Muscle layer of duodenum (tissue), 2 donors: Measurements from ENCODE around the gene UGT2B11.
"Not testable (repeated sequence)": the region's sequence is repeated elsewhere in the genome, so short reads cannot be mapped to it uniquely, and the experiment has no call there.

Experiments used
- H3K27ac ChIP-seq: one replicate; pipeline ENCODE4 v1.7.0; 2013; ENCODE audit warnings: mild to moderate bottlenecking, low read length
- H3K27me3 ChIP-seq: one replicate; pipeline ENCODE4 v1.7.0; 2013; ENCODE audit warnings: low read depth, mild to moderate bottlenecking, control low read depth, low read length
- H3K36me3 ChIP-seq, 2 donors: one replicate each; pipeline ENCODE4 v1.7.0; 2013; ENCODE audit warnings: low read length in 2 of 2, control low read depth in 1 of 2, mild to moderate bottlenecking in 1 of 2; ENCODE audit not compliant: insufficient read depth in 2 of 2, control insufficient read depth in 1 of 2
- H3K4me1 ChIP-seq, 2 donors: one replicate each; pipeline ENCODE4 v1.7.0; 2013; ENCODE audit warnings: low read length in 2 of 2, mild to moderate bottlenecking in 2 of 2, control low read depth in 1 of 2, moderate library complexity in 1 of 2; ENCODE audit not compliant: insufficient read depth in 2 of 2, control insufficient read depth in 1 of 2
- H3K4me3 ChIP-seq, 2 donors: one replicate each; pipeline ENCODE4 v1.7.0; 2013; ENCODE audit warnings: low read length in 2 of 2, low read depth in 1 of 2, mild to moderate bottlenecking in 1 of 2
- H3K9me3 ChIP-seq, 2 donors: one replicate each; pipeline ENCODE4 v1.7.0; 2013; ENCODE audit warnings: low read length in 2 of 2, control low read depth in 1 of 2, mild to moderate bottlenecking in 1 of 2; ENCODE audit not compliant: control insufficient read depth in 1 of 2
- donor health status: healthy.

Gene UGT2B11

DNA sequence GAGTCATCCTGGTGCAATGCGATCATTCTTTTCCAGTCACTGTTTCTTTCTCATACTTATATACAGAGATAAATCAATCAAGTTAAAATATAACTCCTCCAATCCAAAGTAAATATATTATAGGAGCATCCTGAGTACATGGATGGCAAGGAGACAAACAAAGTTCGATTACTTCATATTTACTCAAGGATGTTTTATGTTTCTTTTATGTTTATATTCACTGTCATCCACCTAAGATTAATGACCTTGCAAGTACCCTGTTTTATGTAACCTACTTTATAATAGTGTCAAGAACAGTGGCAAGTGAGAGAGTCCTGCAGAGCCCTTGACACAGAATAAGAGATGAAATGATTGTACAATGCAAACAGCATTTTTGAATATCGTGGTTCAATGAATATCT is at the start of gene UGT2B11:
Gene UGT2B11, minus strand, starts transcription at position 33 of the 400 bp plus-strand sequence. Its CDS starts 26 bp downstream, at position 7.
- H3K4me1 ChIP-seq = no peaks in the 10 kb centered on the region
- no peak within 1 kb of the TSS for H3K27ac ChIP-seq
- H3K9me3 ChIP-seq = no peaks in the 10 kb centered on the region
- no peaks in the 10 kb centered on the region for H3K27me3 ChIP-seq
- H3K36me3 ChIP-seq = no peaks in the 10 kb centered on the region
- no peak within 1 kb of the TSS for H3K4me3 ChIP-seq

- not testable (repeated sequence) for H3K27me3 ChIP-seq, H3K4me1 ChIP-seq, H3K36me3 ChIP-seq, H3K9me3 ChIP-seq, H3K4me3 ChIP-seq, H3K27ac ChIP-seq
Observed at GRCh38 chr4:69253147-69253772, 38.7 kb upstream of the UGT2B11 start.

GRCh38 chr4:69250884-69251283 is 36.3 kb upstream of the UGT2B11 start:
- not testable (repeated sequence) for H3K4me1 ChIP-seq, H3K4me3 ChIP-seq, H3K9me3 ChIP-seq, H3K27ac ChIP-seq, H3K27me3 ChIP-seq, H3K36me3 ChIP-seq

DNA sequence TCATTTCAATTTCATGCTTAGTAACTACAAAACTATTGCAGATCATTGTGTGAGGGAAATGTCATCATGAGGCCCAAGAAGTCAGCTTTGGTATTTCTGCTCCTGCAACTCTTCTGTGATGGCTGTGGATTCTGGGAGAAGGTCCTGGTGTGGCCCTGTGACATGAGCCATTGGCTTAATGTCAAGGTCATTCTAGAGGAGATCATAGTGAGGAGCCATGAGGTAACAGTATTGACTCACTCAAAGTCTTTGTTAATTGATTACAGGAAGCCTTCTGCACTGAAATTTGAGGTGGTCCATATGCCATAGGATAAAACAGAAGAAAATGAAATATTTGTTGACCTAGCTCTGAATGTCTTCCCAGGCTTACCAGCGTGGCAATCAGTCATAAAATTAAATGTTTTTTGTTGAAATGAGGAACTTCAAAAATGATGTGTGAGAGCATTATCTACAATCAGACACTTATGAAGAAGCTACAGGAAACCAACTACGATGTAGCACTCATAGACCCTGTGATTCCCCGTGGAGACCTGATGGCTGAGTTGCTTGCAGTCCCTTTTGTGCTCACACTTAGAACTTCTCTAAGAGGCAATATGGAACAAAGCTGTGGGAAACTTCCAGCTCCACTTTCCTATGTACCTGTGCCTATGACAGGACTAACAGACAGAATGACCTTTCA is 28.2 kb upstream of the UGT2B11 start:
- H3K27ac ChIP-seq, H3K4me1 ChIP-seq, H3K9me3 ChIP-seq, H3K27me3 ChIP-seq, H3K4me3 ChIP-seq, H3K36me3 ChIP-seq: not testable (repeated sequence)

DNA sequence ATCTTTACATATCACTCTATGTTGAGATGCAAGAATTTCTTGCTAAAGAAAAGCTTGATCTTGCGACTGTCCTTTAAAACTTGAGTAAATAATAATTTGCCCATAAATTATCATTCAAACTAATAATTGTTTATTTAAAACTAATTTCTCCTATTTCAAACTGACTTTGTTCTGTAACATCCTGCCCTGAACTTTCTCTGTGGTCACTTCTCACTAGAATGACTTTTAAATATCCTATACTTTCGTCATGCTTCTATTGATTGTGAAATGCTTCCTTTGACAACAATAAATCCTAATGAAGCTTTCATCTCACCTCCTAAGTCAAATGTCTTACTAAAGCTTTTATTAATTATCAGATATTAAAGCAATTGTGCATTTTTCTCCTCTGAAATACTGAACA is 27.2 kb upstream of the UGT2B11 start:
- not testable (repeated sequence) for H3K27me3 ChIP-seq, H3K4me1 ChIP-seq, H3K36me3 ChIP-seq, H3K27ac ChIP-seq, H3K9me3 ChIP-seq, H3K4me3 ChIP-seq

GRCh38 chr4:69240787-69241186 is 26.2 kb upstream of the UGT2B11 start:
- H3K36me3 ChIP-seq, H3K4me1 ChIP-seq, H3K27ac ChIP-seq: not testable (repeated sequence)

DNA sequence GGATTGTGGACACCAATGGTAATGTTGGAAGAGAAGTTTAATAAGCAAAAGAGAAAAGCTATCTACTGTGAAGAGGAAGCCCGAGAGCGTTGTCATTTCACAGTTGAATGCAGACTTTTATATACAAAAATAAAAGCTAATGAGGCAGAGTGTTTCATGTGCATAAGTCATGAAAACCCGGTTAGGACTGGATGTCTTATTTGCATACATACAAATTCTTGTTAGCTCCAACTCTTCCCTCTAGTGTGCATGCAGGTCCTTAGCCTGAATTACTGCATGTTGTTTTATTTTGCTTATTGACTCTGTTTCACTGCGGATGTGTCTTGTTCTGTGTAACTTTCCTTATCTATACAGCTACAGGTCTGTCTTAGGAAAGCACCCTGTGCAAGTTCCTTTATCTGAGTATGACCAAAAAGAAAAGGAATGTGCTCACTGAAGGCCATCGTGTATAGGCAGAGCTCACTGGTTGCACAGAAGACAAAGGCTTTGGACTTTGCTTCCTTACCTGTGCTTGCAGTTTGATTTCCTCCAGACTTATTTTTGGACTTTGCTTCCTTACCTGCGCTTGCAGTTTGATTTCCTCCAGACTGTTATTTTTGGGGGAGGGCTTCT is 25.1 kb upstream of the UGT2B11 start:
- H3K27ac ChIP-seq = no peak overlapping the region
- H3K9me3 ChIP-seq = no peaks in the 10 kb centered on the region
- no peaks in the 10 kb centered on the region for H3K27me3 ChIP-seq
- no peak overlapping the region for H3K4me3 ChIP-seq
- H3K36me3 ChIP-seq = no peaks in the 10 kb centered on the region
- H3K4me1 ChIP-seq = no peaks in the 10 kb centered on the region

More at GRCh38 chr4:69240787-69241186, 26.2 kb upstream of the UGT2B11 start:
- H3K9me3 ChIP-seq, H3K27me3 ChIP-seq, H3K4me3 ChIP-seq: not testable (repeated sequence)

GRCh38 chr4:69239092-69239491 is 24.5 kb upstream of the UGT2B11 start:
- Histone ChIP-seq H3K4me3 (no peak overlapping the region), H3K27me3 (no peaks in the 10 kb centered on the region)

GRCh38 chr4:69224891-69225290 is 10.3 kb upstream of the UGT2B11 start:
- no peak overlapping the region for H3K4me3 ChIP-seq
- no peak overlapping the region for H3K27ac ChIP-seq
- no peaks in the 10 kb centered on the region for H3K27me3 ChIP-seq
- no peaks in the 10 kb centered on the region for H3K9me3 ChIP-seq
- no peaks in the 10 kb centered on the region for H3K4me1 ChIP-seq
- H3K36me3 ChIP-seq = no peaks in the 10 kb centered on the region

More at GRCh38 chr4:69239092-69239491, 24.5 kb upstream of the UGT2B11 start:
- Histone ChIP-seq H3K36me3 (no peaks in the 10 kb centered on the region), H3K27ac (no peak overlapping the region), H3K4me1 (no peaks in the 10 kb centered on the region), H3K9me3 (no peaks in the 10 kb centered on the region)

DNA sequence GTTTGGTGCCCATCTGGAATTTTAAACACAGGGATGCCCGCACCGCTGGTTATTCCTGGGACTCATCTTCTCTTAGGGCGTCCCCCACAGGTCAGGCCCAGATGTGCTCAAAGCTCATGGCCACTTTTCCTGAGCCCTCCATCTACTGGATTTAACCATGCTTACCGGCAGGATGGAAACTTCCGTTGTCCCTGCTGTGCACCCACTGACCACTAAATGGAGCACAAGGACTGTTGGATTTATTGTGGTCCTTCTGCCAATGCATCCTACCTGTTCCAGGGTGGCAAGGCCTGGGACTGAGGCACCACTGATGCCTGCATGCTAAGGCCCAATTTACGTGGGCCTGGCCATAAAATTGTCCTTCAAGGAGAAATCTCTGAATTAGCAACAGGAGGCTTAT is 8.7 kb upstream of the UGT2B11 start:
- not testable (repeated sequence) for H3K27me3 ChIP-seq, H3K4me3 ChIP-seq, H3K4me1 ChIP-seq, H3K9me3 ChIP-seq, H3K36me3 ChIP-seq, H3K27ac ChIP-seq

GRCh38 chr4:69218491-69218890 is 3.9 kb upstream of the UGT2B11 start:
- not testable (repeated sequence) for H3K27me3 ChIP-seq, H3K4me1 ChIP-seq, H3K36me3 ChIP-seq, H3K9me3 ChIP-seq, H3K4me3 ChIP-seq, H3K27ac ChIP-seq

GRCh38 chr4:69210911-69211310 is 3.6 kb downstream of the UGT2B11 start:
- no peak overlapping the region for H3K4me3 ChIP-seq

More at GRCh38 chr4:69210911-69211310, 3.6 kb downstream of the UGT2B11 start:
- Histone ChIP-seq H3K27me3 (no peaks in the 10 kb centered on the region), H3K27ac (no peak overlapping the region), H3K9me3 (no peaks in the 10 kb centered on the region), H3K4me1 (no peaks in the 10 kb centered on the region), H3K36me3 (no peaks in the 10 kb centered on the region)
